ENCODE data around the gene RAB9A.

GRCh38 chrX:13716455-13716854 lies 27.5 kb downstream of the RAB9A start:
- TF ChIP-seq CTCF (conservative IDR thresholded peaks at IDR 0.05) = no peak
- no peak for TF ChIP-seq EZH2 (IDR thresholded peaks at IDR 0.05; ENCODE audit: low read depth)

Data from PC-9 (cell line).